Kidney (tissue), 14 donors: ENCODE measurements around the gene SLC25A11. TPM values are rescaled to one million over a fixed set of nuclear protein-coding genes. Genes with fewer than 3 reads are reported as not detected.

ENCODE experiments used
- DNase-seq, 5 donors: peaks; one replicate each; pipeline ENCODE4 v3.0.0-alpha.2; 2013 to 2020
- FAIRE-seq: peaks from 2 replicates; lab custom pipeline; 2012; peaks lifted over from hg19 to GRCh38; lab: Jason Lieb, UNC
- H3K27ac ChIP-seq, 2 donors: one replicate each; pipeline ENCODE4 v1.7.0; 2013; ENCODE audit warnings: low read depth in 2 of 2, low read length in 2 of 2, inconsistent platforms in 1 of 2
- H3K27me3 ChIP-seq: one replicate; pipeline ENCODE4 v1.7.1; 2013; ENCODE audit warnings: low read length, inconsistent platforms; ENCODE audit not compliant: control insufficient read depth, insufficient read depth
- H3K36me3 ChIP-seq, 3 donors: one replicate each; pipeline versions ENCODE4 v1.7.0 to v1.7.1; 2013; ENCODE audit warnings: low read length in 3 of 3, control low read depth in 1 of 3, inconsistent platforms in 1 of 3; ENCODE audit not compliant: insufficient read depth in 3 of 3, control insufficient read depth in 2 of 3
- H3K4me1 ChIP-seq, 3 donors: one replicate each; pipeline versions ENCODE4 v1.7.0 to v1.7.1; 2013; ENCODE audit warnings: low read length in 3 of 3, inconsistent platforms in 1 of 3, low read depth in 1 of 3; ENCODE audit not compliant: control insufficient read depth in 2 of 3, insufficient read depth in 2 of 3
- H3K4me3 ChIP-seq, 3 donors: one replicate each; pipeline versions ENCODE4 v1.7.0 to v1.8.1; 2013; ENCODE audit warnings: low read length in 3 of 3, control low read depth in 1 of 3, inconsistent platforms in 1 of 3
- H3K9ac ChIP-seq, 3 donors: one replicate each; pipeline versions ENCODE4 v1.7.0 to v1.7.1; 2013; ENCODE audit warnings: low read length in 3 of 3, control low read depth in 1 of 3, inconsistent platforms in 1 of 3
- H3K9me3 ChIP-seq, 3 donors: one replicate each; pipeline versions ENCODE4 v1.7.0 to v1.7.1; 2013; ENCODE audit warnings: low read length in 3 of 3, control low read depth in 1 of 3, inconsistent platforms in 1 of 3; ENCODE audit not compliant: control insufficient read depth in 2 of 3, insufficient read depth in 1 of 3
- CTCF ChIP-seq: IDR thresholded peaks from 3 replicates; pipeline ENCODE4 v1.5.1; 2012; ENCODE audit warnings: mild to moderate bottlenecking, moderate library complexity, borderline replicate concordance; ENCODE audit not compliant: insufficient read depth; ENCODE audit errors: extremely low read depth
- intact Hi-C: fragments of 100-400 bp; cut with DNase I; formaldehyde crosslinking; loops from one replicate; pipeline ENCODE4 v1.11.1; 2022
- polyA plus RNA-seq: library from polyadenylated mRNA; stranded (reverse); fragments of 350-450 nt; fragmentation: Illumina TruSeq; extraction: RNeasy Lipid Tissue Mini Kit (QIAGEN cat#74804); gene quantifications from one replicate; pipeline ENCODE4 v1.2.3, GENCODE V29; 2014; ENCODE audit warnings: low read depth, low replicate concordance; ENCODE audit not compliant: insufficient read depth
- total RNA-seq: library from RNA; stranded (reverse); fragmentation: NEBNext Ultra II Directional; extraction: Animal tissue kit (Norgen Biotek cat#: 25700); gene quantifications from one replicate; pipeline ENCODE4 v1.2.1, GENCODE V29; 2021
- donor health status: control.
- donor health status: control.
- donor health status: control.
- donor health status: control.
- donor health status: control.
- donor health status: DM: yes; HTN: yes; CAD: no.
- donor health status: Normal renal cell carcinoma (clear cell type).

The SLC25A11 gene
- total and polyA plus RNA-seq, 2 donors from 2014 or later = 60.0 to 173 TPM

GRCh38 chr17:4955091-4955490, 15.2 kb upstream of the SLC25A11 start:
- H3K9ac ChIP-seq = no peak overlapping the region
- H3K9me3 ChIP-seq = no peaks in the 10 kb centered on the region
- intact Hi-C loops = no loop called here
- peaks cover 0 to 10% (median 7%) of the 10 kb centered on the region in 3 donors for H3K36me3 ChIP-seq
- FAIRE-seq (no peak), DNase-seq (no peak)
- peaks cover 0 to 11% (median 8%) of the 10 kb centered on the region in 3 donors for H3K4me1 ChIP-seq
- H3K27me3 ChIP-seq = no peaks in the 10 kb centered on the region
- H3K27ac ChIP-seq = no peak overlapping the region
- H3K4me3 ChIP-seq = no peak overlapping the region
- no peak for TF ChIP-seq CTCF

- Histone ChIP-seq H3K9me3 (no peaks in the 10 kb centered on the region), H3K27me3 (no peaks in the 10 kb centered on the region), H3K36me3 (no peaks in the 10 kb centered on the region), H3K4me3 (no peak overlapping the region), H3K9ac (no peak overlapping the region), H3K27ac (no peak overlapping the region), H3K4me1 (peaks cover 0 to 12% (median 8%) of the 10 kb centered on the region in 3 donors)
- peak in 3 of 5 donors; percentile 55 to 74 (median 71) for DNase-seq
- TF ChIP-seq CTCF = no peak
- FAIRE-seq = no peak
- intact Hi-C loops = no loop called here
These were observed 13.7 kb upstream of the SLC25A11 start for GRCh38 chr17:4953451-4953961.

DNA sequence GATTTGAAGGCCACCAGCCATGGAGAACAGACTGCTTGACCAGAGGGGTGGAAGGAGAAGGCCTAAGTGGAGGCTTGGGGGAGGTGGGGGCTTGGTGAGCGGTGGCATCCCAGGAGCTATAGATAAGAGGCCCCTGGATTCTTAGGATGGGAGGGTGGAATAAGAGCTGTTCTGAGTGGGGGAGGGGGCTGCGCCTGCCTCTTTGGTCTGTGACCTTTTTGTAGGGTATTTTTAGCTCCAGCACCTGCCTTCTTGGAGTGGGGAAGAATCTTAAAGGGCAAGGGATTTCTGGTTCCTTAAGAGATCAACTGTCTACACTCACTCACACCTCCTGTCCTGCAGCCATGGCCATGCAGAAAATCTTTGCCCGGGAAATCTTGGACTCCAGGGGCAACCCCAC, 11.6 kb upstream of the SLC25A11 start:
- FAIRE-seq (no peak), DNase-seq (no peak)
- no peak for TF ChIP-seq CTCF
- Histone ChIP-seq H3K27me3 (no peaks in the 10 kb centered on the region), H3K4me3 (no peak overlapping the region), H3K4me1 (peaks cover 0 to 15% (median 10%) of the 10 kb centered on the region in 3 donors), H3K9ac (no peak overlapping the region), H3K9me3 (no peaks in the 10 kb centered on the region), H3K27ac (no peak overlapping the region), H3K36me3 (peaks cover 0 to 3% (median 0%) of the 10 kb centered on the region in 3 donors)
- intact Hi-C loops = no loop called here
